Myocyte (in vitro differentiated cells): Measurements from ENCODE around the gene ZNF586. TPM values are rescaled to one million over a fixed set of nuclear protein-coding genes. Genes with fewer than 3 reads are reported as not detected.
"Not testable (repeated sequence)": the region's sequence is repeated elsewhere in the genome, so short reads cannot be mapped to it uniquely, and the experiment has no call there.

Experiments used
- DNase-seq: peaks from one replicate; pipeline ENCODE4 v3.0.0-alpha.2; 2012; ENCODE audit warnings: low read depth
- total RNA-seq: library from RNA; depleted of rRNA; stranded (reverse); fragments of >200 nt; gene quantifications from 2 replicates; pipeline ENCODE4 v1.2.3, GENCODE V29; 2014

Gene ZNF586
- total RNA-seq, 1 donor from 2014 or later, result 18.8 TPM

GRCh38 chr19:57789288-57789687 lies 19.8 kb downstream of the ZNF586 start:
- no peak for DNase-seq

GRCh38 chr19:57796580-57796979 lies 27.1 kb downstream of the ZNF586 start:
- not testable (repeated sequence) for DNase-seq

DNA sequence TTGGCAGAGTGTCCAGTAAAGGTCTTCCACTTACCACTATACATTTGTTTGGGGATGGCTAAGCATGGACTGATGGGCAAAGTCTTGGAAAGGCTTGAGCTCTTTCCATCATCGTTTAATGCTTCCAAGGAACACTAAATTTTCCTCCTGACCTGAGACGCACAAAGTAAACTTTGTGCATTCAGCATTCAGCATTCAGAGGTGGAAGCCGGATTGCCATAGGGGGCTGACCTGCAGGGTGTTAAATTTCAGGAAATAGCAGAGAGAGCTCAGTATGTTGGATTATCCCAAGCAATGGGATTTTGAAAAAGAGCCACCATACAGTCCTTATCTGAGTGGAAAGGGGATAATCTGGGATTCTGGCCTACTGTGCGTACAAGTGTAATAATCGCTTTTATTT lies 31.2 kb downstream of the ZNF586 start:
- no peak for DNase-seq

DNA sequence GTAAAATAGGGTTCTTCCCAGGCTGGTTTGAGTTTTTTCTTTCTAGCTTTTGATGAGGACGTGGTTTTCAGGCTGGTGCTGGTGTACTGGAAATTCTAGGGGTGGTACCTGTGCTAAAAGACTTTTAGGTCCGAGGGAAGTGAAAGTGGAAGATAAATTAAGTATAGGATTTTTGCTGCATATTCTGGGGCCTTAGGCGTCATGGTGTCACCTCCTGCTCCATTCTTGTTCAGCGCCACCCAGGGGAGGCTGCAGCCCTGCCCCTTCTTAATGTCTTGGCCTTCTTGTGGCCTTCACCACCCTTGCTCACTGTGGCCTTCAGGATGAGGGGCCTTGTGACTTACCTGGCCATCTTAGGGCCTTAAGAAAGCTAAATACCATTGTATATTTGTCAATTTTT lies 32.8 kb downstream of the ZNF586 start:
- DNase-seq, result no peak

- DNase-seq, result no peak
These were observed 33.8 kb downstream of the ZNF586 start for GRCh38 chr19:57803265-57803593.

GRCh38 chr19:57803594-57804325 lies 34.3 kb downstream of the ZNF586 start:
- peak; percentile 78 for DNase-seq

GRCh38 chr19:57807541-57807940 lies 38.1 kb downstream of the ZNF586 start:
- DNase-seq, result no peak

- DNase-seq, result not testable (repeated sequence)
These were observed 41.2 kb downstream of the ZNF586 start for GRCh38 chr19:57810410-57811295.

- no peak for DNase-seq
These were observed 42.8 kb downstream of the ZNF586 start for GRCh38 chr19:57812226-57812625.

DNA sequence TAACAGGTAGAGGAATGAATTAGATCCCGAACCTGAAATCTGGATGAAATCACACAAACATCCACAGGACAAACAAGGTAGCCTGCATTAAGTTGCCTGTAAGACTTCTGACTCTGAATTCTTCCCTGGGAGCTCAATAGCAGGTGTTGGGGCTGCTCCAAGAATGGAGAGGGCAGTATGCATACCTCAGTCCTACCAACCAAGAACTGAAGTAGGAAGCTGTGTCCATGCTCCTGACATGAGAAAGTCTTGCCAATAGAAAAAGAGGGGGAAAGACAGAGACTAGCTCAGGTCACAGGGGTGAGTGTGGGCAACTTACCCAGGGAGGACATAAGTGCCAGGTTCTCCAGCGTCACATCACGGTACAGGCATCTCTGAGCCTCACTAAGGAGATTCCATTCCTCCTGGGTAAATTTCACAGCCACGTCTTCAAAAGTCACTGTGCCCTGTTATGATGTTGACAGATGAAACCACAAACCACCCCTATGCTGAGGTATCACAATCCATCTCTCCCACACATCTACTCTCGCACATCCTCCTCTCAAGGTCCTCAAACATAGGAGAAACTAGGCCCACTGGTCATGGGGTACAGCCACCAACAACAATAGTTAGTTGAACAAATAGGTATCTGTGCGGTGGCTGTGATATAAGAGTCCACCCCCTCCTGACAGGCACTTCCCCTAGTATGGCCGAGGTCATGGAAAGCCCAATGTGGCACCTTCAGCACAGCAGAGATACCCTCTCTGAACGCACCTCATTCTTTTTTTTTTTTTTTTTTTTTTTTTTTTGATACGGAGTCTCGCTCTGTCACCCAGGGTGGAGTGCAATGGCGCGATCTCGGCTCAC lies 43.7 kb downstream of the ZNF586 start:
- peak; percentile 40 for DNase-seq

DNA sequence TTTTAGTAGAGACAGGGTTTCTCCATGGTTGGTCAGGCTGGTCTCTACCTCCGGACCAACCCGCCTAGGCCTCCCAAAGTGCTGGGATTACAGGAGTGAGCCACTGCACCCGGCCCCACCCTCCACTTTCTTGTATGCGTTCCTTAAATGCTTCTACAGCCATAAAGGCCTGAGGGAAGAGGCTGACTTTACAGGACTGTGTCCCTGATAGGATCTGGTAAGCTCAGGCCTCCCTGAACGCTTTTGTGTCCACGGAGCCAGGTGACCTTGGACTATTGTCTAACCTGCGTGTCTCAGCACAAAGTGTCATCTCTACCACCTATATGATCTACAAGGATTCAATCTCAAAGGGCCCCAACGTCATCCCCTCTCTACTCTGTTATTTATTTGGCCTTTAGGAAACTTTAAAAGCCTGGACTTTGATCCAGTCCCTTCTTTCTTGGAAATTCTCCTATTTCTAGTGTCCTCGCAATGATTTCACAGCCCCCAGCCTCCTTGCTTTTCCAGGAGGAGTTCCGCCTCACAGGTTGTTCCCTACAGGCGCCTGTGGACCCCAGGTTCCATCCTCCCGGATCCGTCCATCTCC lies 44.5 kb downstream of the ZNF586 start:
- no peak for DNase-seq

- peak; percentile 90 for DNase-seq
These were observed 45.2 kb downstream of the ZNF586 start, which contains the start of gene ZNF552 for GRCh38 chr19:57814505-57815246. ZNF552 (minus strand) TSS chr19:57814913; CDS start chr19:57814743, 170 bp downstream.

DNA sequence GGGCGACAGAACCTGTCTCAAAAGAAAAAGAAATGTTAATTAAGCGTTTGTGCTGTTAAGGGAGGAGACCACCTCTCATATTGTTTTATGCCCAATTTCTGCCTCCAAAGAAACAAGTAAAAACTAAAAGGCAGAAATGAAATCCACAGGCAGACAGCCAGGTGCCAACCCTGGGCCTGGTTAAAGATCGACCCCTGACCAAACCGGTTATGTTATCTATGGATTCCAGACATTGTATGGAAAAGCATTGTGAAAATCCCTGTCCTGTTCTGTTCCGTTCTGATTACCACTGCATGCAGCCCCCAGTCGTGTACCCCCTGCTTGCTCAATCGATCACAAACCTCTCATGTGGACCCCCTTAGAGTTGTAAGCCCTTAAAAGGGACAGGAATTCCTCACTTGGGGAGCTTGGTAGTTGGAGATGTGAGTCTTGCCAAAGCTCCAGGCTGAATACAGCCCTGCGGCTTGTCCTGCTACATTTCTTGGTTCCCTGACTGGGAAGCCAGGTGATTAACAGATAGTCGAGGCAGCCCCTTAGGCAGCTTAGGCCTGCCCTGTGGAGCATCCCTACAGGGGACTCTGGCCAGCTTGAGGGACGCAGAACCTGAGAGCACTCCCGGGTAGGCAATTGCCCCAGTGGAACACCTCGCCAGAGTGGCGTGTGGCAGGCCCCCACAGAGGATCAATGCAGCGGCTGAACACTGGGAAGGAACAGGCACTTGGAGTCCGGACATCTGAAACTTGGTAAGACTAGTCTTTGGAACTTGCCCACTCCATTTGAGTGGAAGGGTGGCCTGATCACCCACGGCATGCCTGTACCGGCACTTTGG lies 46.0 kb downstream of the ZNF586 start:
- no peak for DNase-seq

- no peak for DNase-seq
These were observed 47.2 kb downstream of the ZNF586 start for GRCh38 chr19:57816652-57817051.

- DNase-seq, result no peak
These were observed 48.5 kb downstream of the ZNF586 start for GRCh38 chr19:57817976-57818375.

DNA sequence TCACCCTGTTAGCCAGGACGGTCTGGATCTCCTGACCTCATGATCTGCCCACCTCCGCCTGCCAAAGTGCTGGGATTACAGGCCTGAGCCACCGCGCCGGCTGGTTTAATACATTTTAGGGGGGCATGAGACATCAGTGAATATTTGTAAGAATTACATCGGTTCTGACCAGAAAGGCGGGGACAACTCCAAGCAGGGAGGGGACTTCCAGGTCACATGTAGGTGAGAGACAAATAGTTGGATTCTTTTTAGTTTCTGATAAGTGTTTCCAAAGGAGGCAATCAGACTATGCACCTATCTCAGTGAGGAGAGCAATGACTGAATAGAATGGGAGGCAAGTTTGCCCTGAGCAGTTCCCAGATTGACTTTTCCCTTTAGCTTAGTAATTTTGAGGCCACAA lies 48.9 kb downstream of the ZNF586 start:
- no peak for DNase-seq

DNA sequence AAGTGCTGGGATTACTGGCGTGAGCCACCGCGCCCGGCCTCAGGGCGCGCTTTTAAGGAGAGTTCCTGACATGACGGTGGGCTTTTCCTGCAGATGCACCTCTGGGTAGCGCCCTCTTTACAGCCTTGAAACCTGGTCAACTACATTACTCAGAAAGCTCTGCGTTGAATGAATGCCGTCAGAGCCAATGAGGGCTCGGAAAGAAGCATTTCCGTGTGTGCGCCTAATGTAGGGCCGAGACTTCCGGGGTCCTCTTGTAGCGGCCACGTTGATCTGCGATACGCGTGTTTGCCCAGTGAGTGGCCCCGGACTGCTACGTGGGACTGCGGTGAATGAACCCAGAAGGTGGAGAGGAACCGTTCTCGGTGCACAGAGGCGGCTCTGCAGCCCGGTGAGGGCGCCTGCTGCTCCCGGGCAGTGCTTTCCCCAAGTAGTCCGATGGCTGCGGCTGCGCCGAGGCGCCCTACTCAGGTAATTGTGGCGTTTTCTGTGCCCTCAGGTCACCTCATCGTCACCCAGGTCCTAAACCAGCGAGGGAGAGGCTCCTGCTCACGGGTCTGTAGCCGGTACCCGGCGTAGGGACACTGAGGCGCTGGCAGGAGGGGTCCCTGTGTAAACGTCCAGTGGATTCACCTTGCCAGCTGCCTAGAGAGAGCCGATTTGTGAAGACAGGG lies 50.1 kb downstream of the ZNF586 start:
- peak; percentile 90 for DNase-seq

GRCh38 chr19:57820599-57820998 lies 51.1 kb downstream of the ZNF586 start:
- no peak for DNase-seq

GRCh38 chr19:57821095-57821494 lies 51.6 kb downstream of the ZNF586 start:
- DNase-seq, result not testable (repeated sequence)
